ENCODE data around the gene FES.

FES gene

GRCh38 chr15:90933301-90933700 is 49.0 kb downstream of the FES start:
- no peak for DNase-seq

GRCh38 chr15:90934256-90934948 is 50.1 kb downstream of the FES start:
- DNase-seq: peak in 1 of 2 experiments; percentile 61

- DNase-seq: peak; percentile 74 to 82
Measured at GRCh38 chr15:90934949-90935751, 50.8 kb downstream of the FES start, which contains the start of gene UNC45A. Gene UNC45A (plus strand): TSS chr15:90935285. CDS start chr15:90935325, 40 bp downstream.

GRCh38 chr15:90936823-90937222 is 52.5 kb downstream of the FES start:
- no peak for DNase-seq

GRCh38 chr15:90938261-90938660 is 54.0 kb downstream of the FES start:
- no peak for DNase-seq

GRCh38 chr15:90939756-90940155 is 55.5 kb downstream of the FES start:
- DNase-seq: no peak

GRCh38 chr15:90941038-90941437 is 56.7 kb downstream of the FES start:
- DNase-seq: no peak

- DNase-seq: no peak
Measured at GRCh38 chr15:90942354-90943120, 58.2 kb downstream of the FES start.

GRCh38 chr15:90945091-90945490 is 60.8 kb downstream of the FES start:
- DNase-seq: no peak

Measured in cerebellar nuclear complex (tissue), 1 donor.